Thyroid gland (tissue), 4 donors: ENCODE data around the gene PCDHGA9. TPM values are rescaled to one million over a fixed set of nuclear protein-coding genes. Genes with fewer than 3 reads are reported as not detected.
"Not testable (repeated sequence)": the region's sequence is repeated elsewhere in the genome, so short reads cannot be mapped to it uniquely, and the experiment has no call there.

Experiments used
- DNase-seq, 2 donors: peaks; one replicate each; pipeline ENCODE4 v3.0.0-alpha.2; 2019
- H3K27ac ChIP-seq, 3 donors: fragments of 200-600 bp; sonication (generic); 1 replicate in 2 of 3; 2 replicates in 1 of 3; pipeline ENCODE4 v1.5.1; 2016 to 2019; ENCODE audit warnings: mild to moderate bottlenecking in 1 of 3, moderate library complexity in 1 of 3
- H3K27me3 ChIP-seq: fragments of 200-600 bp; sonication (generic); one replicate; pipeline ENCODE4 v1.5.1; 2019
- H3K36me3 ChIP-seq, 2 donors: fragments of 200-600 bp; sonication (generic); one replicate each; pipeline ENCODE4 v1.5.1; 2016 to 2019
- H3K4me1 ChIP-seq, 2 donors: fragments of 200-600 bp; sonication (generic); one replicate each; pipeline ENCODE4 v1.5.1; 2017 to 2019
- H3K4me3 ChIP-seq, 3 donors: fragments of 200-600 bp; sonication (generic); replicated peaks in 1 of 3; 1 replicate in 2 of 3; 2 replicates in 1 of 3; pipeline ENCODE4 v1.5.1; 2016; ENCODE audit warnings: mild to moderate bottlenecking in 1 of 3
- H3K9me3 ChIP-seq: fragments of 200-600 bp; sonication (generic); one replicate; pipeline ENCODE4 v1.5.1; 2017
- POLR2A ChIP-seq, 2 donors: fragments of 450-650 bp; IDR thresholded peaks; one replicate each; pipeline ENCODE4 v1.6.1; 2017; ENCODE audit warnings: antibody characterized with exemption in 2 of 2, mild to moderate bottlenecking in 2 of 2, moderate library complexity in 1 of 2
- WGBS, 2 donors: methylation state at CpG; one replicate each; pipeline ENCODE4 v1.1.5; 2017; 5-methylcytosine and 5-hydroxymethylcytosine counted together
- intact Hi-C: fragments of 100-400 bp; cut with DNase I; formaldehyde crosslinking; loops from one replicate; pipeline ENCODE4 v1.15.1; 2023
- total RNA-seq, 4 donors: library from RNA; depleted of rRNA; stranded (reverse); fragments of >200 nt; gene quantifications; one replicate each; pipeline ENCODE4 v1.2.3, GENCODE V29; 2016
- TF ChIP-seq, protein P1 (sequence below), 6 experiments: fragments of 200-600 bp in 3 of 6; fragments of 450-650 bp in 3 of 6; sonication (generic) in 3 of 6; IDR thresholded peaks; one replicate each; pipeline ENCODE4 v1.5.1; 2016 to 2019; ENCODE audit warnings: antibody characterized with exemption in 6 of 6, mild to moderate bottlenecking in 2 of 6, inconsistent platforms in 1 of 6, moderate library complexity in 1 of 6

Gene PCDHGA9
- total RNA-seq, 4 donors from 2014 or later: 9.7 to 12.1 (median 11.0) TPM

DNA sequence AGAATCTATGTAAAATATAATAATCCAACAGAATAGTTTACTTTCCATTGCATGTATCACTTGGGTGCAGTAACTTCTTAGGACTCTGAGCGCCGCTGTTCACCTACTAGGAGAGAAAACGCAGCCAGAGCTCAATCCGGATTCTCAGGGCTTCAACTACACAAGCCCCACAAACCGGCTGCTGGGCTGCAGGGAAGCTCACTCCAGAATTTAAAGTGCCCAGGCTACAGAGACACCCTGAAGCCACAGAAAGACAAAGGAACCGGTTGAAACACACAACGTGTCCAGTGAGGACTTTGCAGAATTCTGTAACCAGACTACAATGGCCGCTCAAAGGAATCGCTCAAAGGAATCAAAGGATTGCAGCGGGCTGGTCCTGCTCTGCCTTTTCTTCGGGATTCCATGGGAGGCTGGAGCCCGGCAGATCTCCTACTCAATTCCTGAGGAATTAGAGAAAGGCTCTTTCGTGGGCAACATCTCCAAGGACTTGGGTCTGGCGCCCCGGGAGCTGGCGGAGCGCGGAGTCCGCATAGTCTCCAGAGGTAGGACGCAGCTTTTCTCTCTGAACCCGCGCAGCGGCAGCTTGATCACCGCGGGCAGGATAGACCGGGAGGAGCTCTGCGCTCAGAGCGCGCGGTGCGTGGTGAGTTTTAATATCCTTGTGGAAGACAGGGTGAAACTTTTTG is 10.4 kb downstream of the PCDHGA9 start, which contains the start of gene PCDHGA10:
TSS of gene PCDHGA10 (plus strand) at position 134 of the 686 bp plus-strand sequence. CDS start at position 323, 189 bp downstream.
- Histone ChIP-seq H3K9me3 (peaks cover 6% of the 10 kb centered on the region), H3K4me3 (peak within 1 kb of the TSS in 2 of 3 donors; percentile 3 to 15), H3K27ac (peak within 1 kb of the TSS in 1 of 3 donors; percentile 1), H3K36me3 (no peaks in the 10 kb centered on the region), H3K27me3 (no peaks in the 10 kb centered on the region), H3K4me1 (no peaks in the 10 kb centered on the region)
- intact Hi-C loops: no loop called here
- 21 to 25% methylated on average over 31 of the region's 31 CpGs for WGBS, 2 donors
- TF ChIP-seq, protein P1, sequence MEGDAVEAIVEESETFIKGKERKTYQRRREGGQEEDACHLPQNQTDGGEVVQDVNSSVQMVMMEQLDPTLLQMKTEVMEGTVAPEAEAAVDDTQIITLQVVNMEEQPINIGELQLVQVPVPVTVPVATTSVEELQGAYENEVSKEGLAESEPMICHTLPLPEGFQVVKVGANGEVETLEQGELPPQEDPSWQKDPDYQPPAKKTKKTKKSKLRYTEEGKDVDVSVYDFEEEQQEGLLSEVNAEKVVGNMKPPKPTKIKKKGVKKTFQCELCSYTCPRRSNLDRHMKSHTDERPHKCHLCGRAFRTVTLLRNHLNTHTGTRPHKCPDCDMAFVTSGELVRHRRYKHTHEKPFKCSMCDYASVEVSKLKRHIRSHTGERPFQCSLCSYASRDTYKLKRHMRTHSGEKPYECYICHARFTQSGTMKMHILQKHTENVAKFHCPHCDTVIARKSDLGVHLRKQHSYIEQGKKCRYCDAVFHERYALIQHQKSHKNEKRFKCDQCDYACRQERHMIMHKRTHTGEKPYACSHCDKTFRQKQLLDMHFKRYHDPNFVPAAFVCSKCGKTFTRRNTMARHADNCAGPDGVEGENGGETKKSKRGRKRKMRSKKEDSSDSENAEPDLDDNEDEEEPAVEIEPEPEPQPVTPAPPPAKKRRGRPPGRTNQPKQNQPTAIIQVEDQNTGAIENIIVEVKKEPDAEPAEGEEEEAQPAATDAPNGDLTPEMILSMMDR (IDR thresholded peaks at IDR 0.05): peak in 5 of 6 experiments; percentile 20 to 51 (median 44)
- TF ChIP-seq POLR2A (IDR thresholded peaks at IDR 0.05): no peak
- DNase-seq: peak; percentile 59 to 62

DNA sequence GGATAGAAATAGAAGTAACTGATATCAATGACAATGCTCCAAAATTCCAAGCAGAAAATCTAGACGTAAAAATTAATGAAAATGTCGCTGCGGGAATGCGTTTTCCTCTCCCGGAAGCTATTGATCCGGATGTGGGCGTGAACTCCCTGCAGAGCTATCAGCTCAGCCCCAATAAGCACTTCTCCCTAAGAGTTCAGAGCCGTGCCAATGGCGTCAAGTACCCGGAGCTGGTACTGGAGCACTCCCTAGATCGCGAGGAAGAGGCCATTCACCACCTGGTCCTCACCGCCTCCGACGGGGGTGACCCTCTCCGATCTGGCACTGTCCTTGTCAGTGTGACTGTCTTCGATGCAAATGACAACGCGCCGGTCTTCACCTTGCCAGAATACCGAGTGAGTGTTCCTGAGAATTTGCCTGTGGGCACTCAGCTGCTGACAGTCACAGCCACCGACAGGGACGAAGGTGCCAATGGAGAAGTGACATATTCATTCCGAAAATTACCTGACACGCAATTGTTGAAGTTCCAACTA is 11.0 kb downstream of the PCDHGA9 start:
- intact Hi-C loops: no loop called here
- WGBS, 2 donors: 22 to 27% methylated on average over 22 to 24 of the region's 25 CpGs
- no peak for DNase-seq
- peak overlapping the region in 1 of 3 donors; percentile 1 for H3K27ac ChIP-seq
- H3K36me3 ChIP-seq: no peaks in the 10 kb centered on the region
- H3K4me3 ChIP-seq: peak overlapping the region in 2 of 3 donors; percentile 3 to 15
- no peak for TF ChIP-seq POLR2A (IDR thresholded peaks at IDR 0.05)
- TF ChIP-seq, protein P1 (IDR thresholded peaks at IDR 0.05): no peak
- H3K4me1 ChIP-seq: no peaks in the 10 kb centered on the region
- peaks cover 6% of the 10 kb centered on the region for H3K9me3 ChIP-seq
- H3K27me3 ChIP-seq: no peaks in the 10 kb centered on the region

DNA sequence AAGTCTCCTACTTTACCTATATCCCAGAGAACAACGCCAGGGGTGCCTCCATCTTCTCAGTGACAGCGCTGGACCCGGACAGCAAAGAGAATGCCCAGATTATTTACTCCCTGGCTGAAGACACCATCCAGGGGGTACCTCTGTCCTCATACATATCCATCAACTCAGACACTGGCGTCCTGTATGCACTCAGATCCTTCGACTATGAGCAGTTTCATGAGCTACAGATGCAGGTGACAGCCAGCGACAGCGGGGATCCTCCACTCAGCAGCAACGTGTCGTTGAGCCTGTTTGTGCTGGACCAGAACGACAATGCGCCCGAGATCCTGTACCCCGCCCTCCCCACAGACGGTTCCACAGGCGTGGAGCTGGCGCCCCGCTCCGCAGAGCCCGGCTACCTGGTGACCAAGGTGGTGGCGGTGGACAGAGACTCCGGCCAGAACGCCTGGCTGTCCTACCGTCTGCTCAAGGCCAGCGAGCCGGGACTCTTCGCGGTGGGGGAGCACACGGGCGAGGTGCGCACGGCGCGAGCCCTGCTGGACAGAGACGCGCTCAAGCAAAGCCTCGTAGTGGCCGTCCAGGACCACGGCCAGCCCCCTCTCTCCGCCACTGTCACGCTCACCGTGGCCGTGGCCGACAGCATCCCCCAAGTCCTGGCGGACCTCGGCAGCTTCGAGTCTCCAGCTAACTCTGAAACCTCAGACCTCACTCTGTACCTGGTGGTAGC is 12.1 kb downstream of the PCDHGA9 start:
- not testable (repeated sequence) for DNase-seq, H3K4me1 ChIP-seq, H3K27me3 ChIP-seq, H3K4me3 ChIP-seq, H3K27ac ChIP-seq, H3K36me3 ChIP-seq, H3K9me3 ChIP-seq
- WGBS, 2 donors: 27 to 36% methylated on average over 3 to 18 of the region's 46 CpGs
- intact Hi-C loops: loop anchor here (5.0 kb wide), 1 partner anchor 143 kb away; no protein-coding TSS in a partner anchor

DNA sequence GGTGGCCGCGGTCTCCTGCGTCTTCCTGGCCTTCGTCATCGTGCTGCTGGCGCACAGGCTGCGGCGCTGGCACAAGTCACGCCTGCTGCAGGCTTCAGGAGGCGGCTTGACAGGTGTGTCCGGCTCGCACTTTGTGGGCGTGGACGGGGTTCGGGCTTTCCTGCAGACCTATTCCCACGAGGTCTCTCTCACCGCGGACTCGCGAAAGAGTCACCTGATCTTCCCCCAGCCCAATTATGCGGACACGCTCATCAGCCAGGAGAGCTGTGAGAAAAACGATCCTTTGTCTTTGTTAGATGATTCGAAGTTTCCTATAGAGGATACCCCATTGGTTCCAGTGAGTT is 12.7 kb downstream of the PCDHGA9 start:
- H3K4me3 ChIP-seq, H3K27me3 ChIP-seq, H3K4me1 ChIP-seq, DNase-seq, H3K27ac ChIP-seq, H3K36me3 ChIP-seq, H3K9me3 ChIP-seq: not testable (repeated sequence)
- WGBS, 2 donors: 26 to 28% methylated on average over 14 to 24 of the region's 24 CpGs
- intact Hi-C loops: loop anchor here (5.0 kb wide), 1 partner anchor 142 kb away; no protein-coding TSS in a partner anchor

DNA sequence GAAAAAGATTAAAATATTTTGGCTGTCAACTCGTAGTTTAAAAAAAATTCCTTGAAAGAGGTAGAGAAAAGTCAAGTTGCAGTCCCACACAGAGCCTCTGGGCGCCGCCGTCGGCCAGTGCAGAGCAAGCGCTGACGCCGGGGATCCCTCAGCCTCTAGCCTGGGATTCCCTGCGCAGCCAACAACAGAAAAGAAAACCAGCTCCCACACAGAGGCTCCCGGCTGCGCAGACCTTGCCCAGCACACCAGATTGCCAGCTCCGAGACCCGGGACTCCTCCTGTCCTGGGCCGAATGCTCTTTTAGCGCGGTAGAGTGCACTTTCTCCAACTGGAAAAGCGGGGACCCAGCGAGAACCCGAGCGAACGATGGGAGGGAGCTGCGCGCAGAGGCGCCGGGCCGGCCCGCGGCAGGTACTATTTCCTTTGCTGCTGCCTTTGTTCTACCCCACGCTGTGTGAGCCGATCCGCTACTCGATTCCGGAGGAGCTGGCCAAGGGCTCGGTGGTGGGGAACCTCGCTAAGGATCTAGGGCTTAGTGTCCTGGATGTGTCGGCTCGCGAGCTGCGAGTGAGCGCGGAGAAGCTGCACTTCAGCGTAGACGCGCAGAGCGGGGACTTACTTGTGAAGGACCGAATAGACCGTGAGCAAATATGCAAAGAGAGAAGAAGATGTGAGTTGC is 15.1 kb downstream of the PCDHGA9 start, which contains the start of gene PCDHGB7:
TSS of gene PCDHGB7 (plus strand) at position 184 of the 679 bp plus-strand sequence. CDS start at position 367, 183 bp downstream.
- TF ChIP-seq, protein P1 (IDR thresholded peaks at IDR 0.05): peak; percentile 42 to 73 (median 64)
- not testable (repeated sequence) for H3K4me1 ChIP-seq, H3K36me3 ChIP-seq, H3K27me3 ChIP-seq, H3K9me3 ChIP-seq
- H3K4me3 ChIP-seq: peak within 1 kb of the TSS in 1 of 3 donors; percentile 19
- WGBS, 2 donors: 8 to 9% methylated on average over 33 to 35 of the region's 47 CpGs
- H3K27ac ChIP-seq: peak within 1 kb of the TSS in 1 of 3 donors; percentile 41
- intact Hi-C loops: loop anchor here (5.0 kb wide), 1 partner anchor 140 kb away; no protein-coding TSS in a partner anchor
- DNase-seq: peak; percentile 78 to 81
